Midbrain (tissue), 1 donor: ENCODE data around the gene CMKLR1.
A peak's percentile ranks its signal among the peaks of the same experiment; 100 is the strongest.

Source experiments
- DNase-seq: peaks from one replicate; lab custom pipeline; 2025; lab: John Stamatoyannopoulos, UW

CMKLR1 gene

GRCh38 chr12:108316176-108317086 is 22.7 kb downstream of the CMKLR1 start:
- no peak for DNase-seq

GRCh38 chr12:108315486-108316105 is 23.5 kb downstream of the CMKLR1 start:
- DNase-seq = no peak

DNA sequence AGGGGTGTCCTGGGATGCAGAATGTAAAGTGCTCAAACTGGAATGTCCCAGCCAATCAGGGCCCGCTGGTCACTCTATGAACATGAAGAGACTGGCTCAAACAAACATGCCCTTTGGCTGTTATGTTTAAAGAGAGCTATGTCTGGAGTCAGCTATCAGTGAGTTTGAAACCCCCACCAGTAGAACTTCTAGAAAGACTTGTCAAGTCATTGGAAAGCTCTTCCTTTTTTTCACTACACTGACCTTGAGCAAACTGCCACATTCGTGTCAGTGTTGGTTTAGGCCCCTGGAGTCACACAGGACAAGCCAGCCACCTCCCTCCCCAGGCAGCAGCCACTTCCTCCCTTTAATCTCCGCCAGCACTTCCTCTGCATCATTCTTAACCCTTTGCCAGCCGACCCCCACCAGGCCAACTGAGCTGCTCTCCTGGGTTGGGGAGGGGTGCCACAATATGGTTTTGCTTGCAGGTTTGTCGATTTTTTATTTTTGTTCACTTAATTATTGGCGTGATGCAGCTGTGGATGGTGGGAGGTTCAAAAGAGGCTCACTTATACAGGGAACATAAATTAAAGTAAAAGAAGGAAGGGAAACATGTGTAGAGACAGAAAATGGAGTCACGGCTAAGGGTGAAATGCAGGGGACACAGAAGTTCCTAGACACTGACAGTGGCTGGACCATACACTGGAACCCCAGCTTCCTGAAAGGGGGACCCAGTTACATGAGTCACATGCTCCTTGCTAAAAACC is 25.3 kb downstream of the CMKLR1 start:
- DNase-seq = peak; percentile 20

DNA sequence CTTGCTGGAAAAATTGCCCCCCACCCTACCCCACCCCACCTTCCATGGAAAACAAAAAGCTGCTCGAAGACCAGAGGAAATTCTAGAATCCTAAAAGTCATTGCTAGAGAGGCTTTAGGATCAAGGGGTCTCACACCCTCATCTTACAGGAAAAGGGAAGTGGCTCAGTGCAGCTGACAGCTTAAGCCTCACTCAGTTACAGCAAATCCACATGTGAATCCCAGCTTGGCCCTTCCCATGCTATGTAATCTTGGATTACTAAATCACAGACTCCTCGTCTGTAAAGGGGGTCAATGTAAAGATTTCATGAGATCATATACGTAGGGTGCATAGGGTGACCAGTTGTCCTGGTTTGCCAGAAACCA is 25.9 kb downstream of the CMKLR1 start:
- no peak for DNase-seq

DNA sequence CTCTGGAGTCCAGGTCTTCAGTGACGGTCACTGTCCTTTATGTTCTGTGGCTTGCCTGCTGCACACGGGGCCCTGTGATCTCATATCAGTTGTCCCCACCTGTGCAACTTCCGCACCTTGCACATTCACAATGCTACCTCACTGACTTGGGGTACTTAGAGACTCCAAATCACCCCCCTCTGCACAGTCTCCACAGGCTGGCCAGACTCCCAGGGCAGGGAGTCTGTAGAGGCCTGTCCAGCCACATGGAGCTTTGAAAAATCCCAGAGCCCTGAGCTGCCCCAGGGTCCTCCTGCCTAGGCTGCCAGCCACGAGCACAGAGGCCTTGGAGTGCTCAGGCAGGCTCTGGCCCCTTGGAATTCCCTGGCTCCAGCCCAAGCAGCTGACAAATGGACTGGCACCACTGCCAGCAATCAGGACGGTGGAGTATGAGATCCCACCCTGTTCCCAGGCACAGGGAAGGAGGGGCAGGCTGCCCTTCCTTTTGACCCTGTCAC is 26.4 kb downstream of the CMKLR1 start:
- peak; percentile 36 for DNase-seq

GRCh38 chr12:108312073-108312659 is 26.9 kb downstream of the CMKLR1 start:
- DNase-seq = no peak

DNA sequence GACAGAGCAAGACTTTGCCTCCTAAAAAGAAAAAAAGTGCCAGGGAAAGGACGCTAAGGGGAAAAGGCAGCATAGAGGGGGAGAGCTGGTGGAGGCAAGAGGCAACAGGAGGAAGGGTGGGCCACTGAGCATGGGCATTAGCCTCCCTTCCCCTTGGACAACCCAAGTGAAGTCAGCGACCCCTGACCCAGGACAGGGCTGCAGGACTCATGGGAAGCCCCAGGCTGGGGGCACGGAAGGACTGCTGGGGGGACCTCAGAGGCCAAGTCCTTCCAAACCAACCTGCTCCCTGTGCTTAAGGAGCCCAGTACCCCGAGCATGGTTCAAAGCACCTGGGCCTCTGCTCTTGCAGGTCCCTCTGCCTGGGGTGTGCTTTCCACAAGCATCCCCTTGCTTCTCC is 27.5 kb downstream of the CMKLR1 start:
- no peak for DNase-seq

GRCh38 chr12:108310489-108310888 is 28.6 kb downstream of the CMKLR1 start:
- no peak for DNase-seq

DNA sequence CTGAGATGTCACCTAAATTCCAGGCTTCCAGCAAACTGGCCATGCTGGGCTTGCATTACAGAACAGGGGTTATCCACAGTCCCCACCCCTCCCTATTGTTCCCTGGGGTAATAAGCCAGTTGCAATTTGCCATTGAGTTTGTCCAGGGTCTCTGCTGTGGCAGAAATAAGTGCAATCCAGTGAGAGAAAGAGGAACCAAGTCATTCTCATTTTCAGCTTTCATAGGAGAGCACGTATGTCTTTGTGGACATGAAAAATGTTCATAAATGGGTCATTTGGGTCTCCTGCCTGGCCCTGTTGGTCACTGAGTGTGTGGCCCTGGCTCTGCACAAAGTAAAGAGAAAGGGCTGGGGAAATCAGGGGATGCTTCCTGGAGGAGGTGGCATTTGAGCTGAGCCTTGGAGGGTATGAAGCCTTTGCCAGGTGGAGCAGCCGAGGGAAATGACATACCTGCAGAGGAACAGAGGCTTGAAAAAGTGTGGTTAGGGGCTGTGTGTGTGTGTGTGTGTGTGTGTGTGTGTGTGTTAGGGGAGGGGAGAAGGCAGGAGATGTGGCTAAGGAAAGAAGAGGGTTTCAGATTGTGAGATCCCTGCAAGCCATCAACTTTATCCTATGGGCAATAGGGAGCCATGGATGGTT is 29.3 kb downstream of the CMKLR1 start:
- DNase-seq = no peak

GRCh38 chr12:108308395-108309085 is 30.6 kb downstream of the CMKLR1 start:
- no peak for DNase-seq

DNA sequence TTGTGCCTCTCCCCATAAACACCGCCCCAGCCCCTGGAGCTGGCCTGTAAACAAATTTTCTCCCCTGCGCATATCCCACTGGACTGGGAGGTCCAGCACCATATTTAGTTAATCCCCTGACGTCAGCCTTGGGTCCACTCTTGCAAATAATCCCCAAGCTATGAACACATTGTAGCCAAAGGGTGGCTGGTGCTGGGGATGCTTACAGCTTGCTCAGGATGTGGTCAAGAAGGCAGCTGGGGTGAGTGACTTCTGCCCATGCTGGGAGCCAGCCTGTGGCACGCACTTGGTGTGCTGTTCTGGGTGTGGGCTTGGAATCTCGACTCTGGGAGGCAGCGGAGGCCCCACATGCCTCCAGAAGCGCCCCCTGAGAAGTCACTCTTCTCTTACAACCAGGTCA is 32.1 kb downstream of the CMKLR1 start:
- DNase-seq = no peak

- no peak for DNase-seq
These were observed 32.6 kb downstream of the CMKLR1 start for GRCh38 chr12:108306506-108306905.

- no peak for DNase-seq
These were observed 33.1 kb downstream of the CMKLR1 start for GRCh38 chr12:108305991-108306501.

DNA sequence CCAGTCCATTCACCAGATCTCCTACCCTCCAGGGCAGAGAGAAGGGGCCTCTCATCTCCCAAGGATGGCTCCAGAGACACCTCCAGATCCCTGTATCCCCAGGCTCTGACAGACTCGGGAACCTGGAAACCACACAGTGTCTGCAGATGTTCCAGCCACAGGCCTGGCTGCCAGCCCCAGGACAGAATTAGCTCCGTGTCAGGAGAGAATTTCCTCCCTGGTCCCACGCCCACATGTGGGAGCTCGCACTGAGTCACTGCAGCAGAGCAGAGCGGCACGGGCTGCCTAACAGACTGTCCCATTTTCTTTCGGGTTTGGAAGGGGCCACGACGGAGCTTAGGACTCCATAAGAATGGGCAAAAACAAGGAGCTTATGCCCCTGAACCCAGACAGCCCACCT is 33.6 kb downstream of the CMKLR1 start:
- DNase-seq = no peak

- no peak for DNase-seq
These were observed 34.5 kb downstream of the CMKLR1 start for GRCh38 chr12:108304633-108305032.

GRCh38 chr12:108303703-108304102 is 35.4 kb downstream of the CMKLR1 start:
- no peak for DNase-seq

DNA sequence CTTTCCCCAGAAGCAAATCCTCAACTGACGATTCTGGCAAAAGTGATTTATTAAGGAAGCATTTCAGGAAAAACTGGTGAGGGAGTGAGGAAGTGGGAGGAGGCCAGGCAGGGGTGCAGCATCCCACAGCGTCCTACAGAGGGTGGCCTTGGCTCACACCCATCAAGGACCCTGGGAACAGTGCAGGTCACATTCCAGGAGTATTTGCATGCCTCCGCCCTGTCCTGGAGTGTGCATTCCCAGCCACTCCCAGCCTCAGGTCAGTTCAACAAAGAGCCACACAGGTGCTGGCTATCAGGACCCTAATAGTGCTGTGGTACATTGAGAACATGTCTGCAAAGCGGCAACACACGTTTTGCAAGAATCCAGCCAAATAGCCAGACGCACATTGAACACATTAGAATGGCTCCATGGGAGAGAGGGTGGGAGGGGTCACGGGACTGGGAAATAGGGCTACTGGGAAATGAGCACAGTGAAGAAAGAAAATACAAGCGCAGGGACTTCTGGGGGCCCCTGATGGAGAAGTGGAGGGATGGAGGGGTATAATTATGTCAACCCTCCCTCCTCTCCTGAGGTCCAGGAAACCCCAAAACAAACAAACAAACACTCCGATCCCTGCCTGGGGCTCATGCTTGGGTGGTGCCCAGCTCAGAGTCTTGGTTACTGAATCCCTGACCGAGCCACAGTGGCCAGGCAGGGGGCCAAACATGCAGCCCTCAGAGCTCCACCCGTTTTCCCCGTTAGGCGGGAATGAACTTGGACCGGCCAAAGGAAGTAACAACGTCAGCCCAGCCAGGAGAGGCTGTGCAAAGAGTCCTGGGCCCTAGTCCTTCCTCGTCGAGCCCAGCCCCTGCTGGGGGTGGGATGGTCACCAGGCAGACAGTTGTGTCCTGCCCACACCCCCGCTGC is 36.5 kb downstream of the CMKLR1 start:
- DNase-seq = peak; percentile 22

DNA sequence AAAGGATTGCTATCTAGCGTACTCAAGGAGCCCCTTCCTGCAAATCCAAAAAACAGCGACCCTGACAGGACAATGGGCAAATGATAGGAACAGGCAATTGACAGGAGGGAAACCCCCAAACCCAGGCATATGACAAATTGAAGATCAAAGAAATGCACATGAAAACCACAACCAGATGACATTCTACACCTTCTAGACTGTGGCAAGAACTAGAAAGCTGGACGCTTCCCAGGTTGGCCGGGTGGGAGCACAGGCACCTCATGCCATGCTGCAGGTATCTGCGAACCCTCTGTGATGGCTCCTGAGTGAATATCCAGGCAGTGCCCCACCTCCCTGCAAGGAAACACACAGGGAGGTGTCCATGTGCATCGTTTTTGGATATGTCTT is 37.1 kb downstream of the CMKLR1 start:
- no peak for DNase-seq

DNA sequence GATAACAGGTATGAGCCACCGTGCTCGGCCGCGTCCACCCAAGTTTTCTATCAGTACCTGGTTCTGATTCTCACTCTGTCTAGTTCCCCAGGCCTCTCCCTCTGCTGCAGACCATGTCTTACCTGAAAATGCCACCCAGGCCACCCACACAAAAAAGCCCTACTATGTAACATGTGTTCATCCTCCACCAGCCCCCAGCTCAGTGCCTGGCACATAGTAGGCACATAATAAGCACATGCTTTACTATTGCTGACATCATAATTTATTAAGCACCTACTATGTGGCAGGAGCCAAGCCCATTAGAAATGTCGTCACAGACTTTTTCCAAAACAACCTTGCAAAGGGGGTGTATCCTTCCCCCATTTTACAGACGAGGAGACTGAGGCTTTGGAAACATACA is 37.8 kb downstream of the CMKLR1 start:
- DNase-seq = no peak
